Endometrial microvascular endothelial cells (primary cell): ENCODE measurements around the gene SLC1A7. TPM values are rescaled to one million over a fixed set of nuclear protein-coding genes. Genes with fewer than 3 reads are reported as not detected.

Experiments
- in situ Hi-C: cut with HindIII; loops from 2 replicates; pipeline ENCODE4 v1.10.0; 2017; ENCODE audit warnings: low sequenced_read_pairs, low pct_unique_long_range_greater_than_20kb; ENCODE audit errors: inconsistent ontology term
- total RNA-seq: library from RNA; depleted of rRNA; stranded (reverse); fragments of >200 nt; gene quantifications from one replicate; pipeline ENCODE4 v1.2.3, GENCODE V29; 2015; ENCODE audit errors: inconsistent ontology term

SLC1A7 gene
- total RNA-seq, 1 donor from 2014 or later, result not detected

GRCh38 chr1:53138991-53139884 lies 3.2 kb downstream of the SLC1A7 start:
- in situ Hi-C loops, result no loop called here

GRCh38 chr1:53137729-53138128 lies 4.7 kb downstream of the SLC1A7 start:
- in situ Hi-C loops, result no loop called here

GRCh38 chr1:53135735-53136114 lies 6.7 kb downstream of the SLC1A7 start:
- in situ Hi-C loops, result no loop called here

- in situ Hi-C loops, result no loop called here
Measured at GRCh38 chr1:53134961-53135734, 7.3 kb downstream of the SLC1A7 start.

- in situ Hi-C loops, result no loop called here
Measured at GRCh38 chr1:53134042-53134485, 8.4 kb downstream of the SLC1A7 start.

- in situ Hi-C loops, result no loop called here
Measured at GRCh38 chr1:53133261-53134041, 9.0 kb downstream of the SLC1A7 start.

- in situ Hi-C loops, result no loop called here
Measured at GRCh38 chr1:53132176-53132575, 10.3 kb downstream of the SLC1A7 start.

- in situ Hi-C loops, result no loop called here
Measured at GRCh38 chr1:53131590-53131938, 10.9 kb downstream of the SLC1A7 start.

- in situ Hi-C loops, result no loop called here
Measured at GRCh38 chr1:53130878-53131589, 11.4 kb downstream of the SLC1A7 start.

GRCh38 chr1:53130598-53130877 lies 11.9 kb downstream of the SLC1A7 start:
- in situ Hi-C loops, result no loop called here

- in situ Hi-C loops, result no loop called here
Measured at GRCh38 chr1:53129891-53130597, 12.4 kb downstream of the SLC1A7 start.

- in situ Hi-C loops, result no loop called here
Measured at GRCh38 chr1:53128401-53128800, 14.0 kb downstream of the SLC1A7 start.

GRCh38 chr1:53127546-53127945 lies 14.9 kb downstream of the SLC1A7 start:
- in situ Hi-C loops, result no loop called here

GRCh38 chr1:53126495-53126894 lies 15.9 kb downstream of the SLC1A7 start:
- in situ Hi-C loops, result no loop called here

GRCh38 chr1:53125623-53126360 lies 16.6 kb downstream of the SLC1A7 start:
- in situ Hi-C loops, result no loop called here

GRCh38 chr1:53125122-53125521 lies 17.3 kb downstream of the SLC1A7 start:
- in situ Hi-C loops, result no loop called here

- in situ Hi-C loops, result no loop called here
Measured at GRCh38 chr1:53123453-53124140, 18.8 kb downstream of the SLC1A7 start.
